ENCODE data around the gene STPG4.

Gene STPG4

GRCh38 chr2:47083005-47083404 lies 72.1 kb downstream of the STPG4 start:
- WGBS, 2 donors (ENCODE audit: extremely low coverage in 2 of 2, insufficient read length in 2 of 2, insufficient replicate concordance in 1 of 2), result no CpG with 5 or more reads among the region's 6 CpGs
- Histone ChIP-seq H2AK5ac (ENCODE audit: low read depth, low read length) (peak overlapping the region; percentile 73), H3K79me1 (ENCODE audit: low read depth, low read length) (no peaks in the 10 kb centered on the region), H4K8ac (ENCODE audit: low read depth, low read length) (no peak overlapping the region), H3K18ac (ENCODE audit: low read length) (peak overlapping the region; percentile 82), H3K27me3 (ENCODE audit: control insufficient read depth in 3 of 3, insufficient read depth in 3 of 3, low read depth in 1 of 3, low read length in 3 of 3) (no peaks in the 10 kb centered on the region), H2BK15ac (ENCODE audit: low read length) (peak overlapping the region; percentile 51), H2BK12ac (ENCODE audit: low read length) (no peak overlapping the region), H4K91ac (ENCODE audit: low read depth, low read length, poor library complexity) (no peak overlapping the region), H3K36me3 (replicated peaks in 1 of 2; ENCODE audit: control insufficient read depth in 2 of 2, insufficient read depth in 2 of 2, low read length in 2 of 2) (no peaks in the 10 kb centered on the region), H3K4me2 (ENCODE audit: insufficient read depth, low read length, poor library complexity, severe bottlenecking) (no peak overlapping the region), H2AFZ (ENCODE audit: low read length) (no peak overlapping the region), H3K9me3 (replicated peaks in 1 of 2; ENCODE audit: control insufficient read depth in 2 of 2, insufficient read depth in 1 of 2, low read depth in 1 of 2, low read length in 2 of 2) (no peaks in the 10 kb centered on the region), H3K4ac (ENCODE audit: low read length) (no peak overlapping the region), H3K9ac (ENCODE audit: low read depth, low read length, poor library complexity) (no peak overlapping the region), H3K4me1 (ENCODE audit: control insufficient read depth in 2 of 2, insufficient read depth in 1 of 2, low read depth in 1 of 2, low read length in 2 of 2) (peaks cover 16 to 19% of the 10 kb centered on the region in 2 donors), H2BK5ac (ENCODE audit: low read length) (peak overlapping the region; percentile 45), H3K27ac (replicated peaks; ENCODE audit: low read length) (no peak overlapping the region), H3K14ac (ENCODE audit: low read length) (no peak overlapping the region), H2BK120ac (ENCODE audit: low read depth, low read length) (no peak overlapping the region), H3K4me3 (ENCODE audit: low read length in 2 of 2) (no peak overlapping the region), H3K23ac (ENCODE audit: low read depth, low read length, poor library complexity) (peak overlapping the region; percentile 76)
- no peak for DNase-seq (ENCODE audit: low spot score)

GRCh38 chr2:47080888-47081301 lies 74.2 kb downstream of the STPG4 start:
- Histone ChIP-seq H3K27ac (replicated peaks; ENCODE audit: low read length) (no peak overlapping the region), H3K9me3 (replicated peaks in 1 of 2; ENCODE audit: control insufficient read depth in 2 of 2, insufficient read depth in 1 of 2, low read depth in 1 of 2, low read length in 2 of 2) (no peaks in the 10 kb centered on the region), H4K8ac (ENCODE audit: low read depth, low read length) (no peak overlapping the region), H2AK5ac (ENCODE audit: low read depth, low read length) (peak overlapping the region; percentile 85), H3K36me3 (replicated peaks in 1 of 2; ENCODE audit: control insufficient read depth in 2 of 2, insufficient read depth in 2 of 2, low read length in 2 of 2) (no peaks in the 10 kb centered on the region), H2BK15ac (ENCODE audit: low read length) (peak overlapping the region; percentile 86), H3K23ac (ENCODE audit: low read depth, low read length, poor library complexity) (no peak overlapping the region), H3K4me2 (ENCODE audit: insufficient read depth, low read length, poor library complexity, severe bottlenecking) (no peak overlapping the region), H3K4ac (ENCODE audit: low read length) (no peak overlapping the region), H3K9ac (ENCODE audit: low read depth, low read length, poor library complexity) (no peak overlapping the region), H3K18ac (ENCODE audit: low read length) (peak overlapping the region; percentile 61), H3K4me3 (ENCODE audit: low read length in 2 of 2) (no peak overlapping the region), H3K14ac (ENCODE audit: low read length) (no peak overlapping the region), H2BK12ac (ENCODE audit: low read length) (peak overlapping the region; percentile 86), H2BK120ac (ENCODE audit: low read depth, low read length) (no peak overlapping the region), H2BK5ac (ENCODE audit: low read length) (peak overlapping the region; percentile 39), H2AFZ (ENCODE audit: low read length) (no peak overlapping the region), H3K79me1 (ENCODE audit: low read depth, low read length) (no peaks in the 10 kb centered on the region), H4K91ac (ENCODE audit: low read depth, low read length, poor library complexity) (peak overlapping the region; percentile 14), H3K4me1 (ENCODE audit: control insufficient read depth in 2 of 2, insufficient read depth in 1 of 2, low read depth in 1 of 2, low read length in 2 of 2) (peaks cover 24 to 25% of the 10 kb centered on the region in 2 donors), H3K27me3 (ENCODE audit: control insufficient read depth in 3 of 3, insufficient read depth in 3 of 3, low read depth in 1 of 3, low read length in 3 of 3) (no peaks in the 10 kb centered on the region)
- no peak for DNase-seq (ENCODE audit: low spot score)
- no CpG with 5 or more reads among the region's 7 CpGs for WGBS, 2 donors (ENCODE audit: extremely low coverage in 2 of 2, insufficient read length in 2 of 2, insufficient replicate concordance in 1 of 2)

- Histone ChIP-seq H3K4me2 (ENCODE audit: insufficient read depth, low read length, poor library complexity, severe bottlenecking) (no peak overlapping the region), H3K4me3 (ENCODE audit: low read length in 2 of 2) (no peak overlapping the region), H3K27me3 (ENCODE audit: control insufficient read depth in 3 of 3, insufficient read depth in 3 of 3, low read depth in 1 of 3, low read length in 3 of 3) (no peaks in the 10 kb centered on the region), H3K14ac (ENCODE audit: low read length) (no peak overlapping the region), H2AFZ (ENCODE audit: low read length) (peak overlapping the region; percentile 27), H3K18ac (ENCODE audit: low read length) (peak overlapping the region; percentile 92), H2BK15ac (ENCODE audit: low read length) (peak overlapping the region; percentile 95), H3K23ac (ENCODE audit: low read depth, low read length, poor library complexity) (peak overlapping the region; percentile 77), H3K4me1 (ENCODE audit: control insufficient read depth in 2 of 2, insufficient read depth in 1 of 2, low read depth in 1 of 2, low read length in 2 of 2) (peaks cover 22 to 23% of the 10 kb centered on the region in 2 donors), H4K91ac (ENCODE audit: low read depth, low read length, poor library complexity) (peak overlapping the region; percentile 90), H2AK5ac (ENCODE audit: low read depth, low read length) (peak overlapping the region; percentile 93), H3K27ac (replicated peaks; ENCODE audit: low read length) (no peak overlapping the region), H2BK12ac (ENCODE audit: low read length) (peak overlapping the region; percentile 93), H2BK120ac (ENCODE audit: low read depth, low read length) (no peak overlapping the region), H3K79me1 (ENCODE audit: low read depth, low read length) (no peaks in the 10 kb centered on the region), H3K36me3 (replicated peaks in 1 of 2; ENCODE audit: control insufficient read depth in 2 of 2, insufficient read depth in 2 of 2, low read length in 2 of 2) (no peaks in the 10 kb centered on the region), H3K9ac (ENCODE audit: low read depth, low read length, poor library complexity) (peak overlapping the region; percentile 33), H3K9me3 (replicated peaks in 1 of 2; ENCODE audit: control insufficient read depth in 2 of 2, insufficient read depth in 1 of 2, low read depth in 1 of 2, low read length in 2 of 2) (no peaks in the 10 kb centered on the region), H3K4ac (ENCODE audit: low read length) (no peak overlapping the region), H2BK5ac (ENCODE audit: low read length) (peak overlapping the region; percentile 76), H4K8ac (ENCODE audit: low read depth, low read length) (no peak overlapping the region)
- no peak for DNase-seq (ENCODE audit: low spot score)
- WGBS, 2 donors (ENCODE audit: extremely low coverage in 2 of 2, insufficient read length in 2 of 2, insufficient replicate concordance in 1 of 2), result no CpG with 5 or more reads among the region's 11 CpGs
These were observed 75.3 kb downstream of the STPG4 start for GRCh38 chr2:47079515-47080412.
